Activated CD4-positive, alpha-beta T cell treated with anti-CD3 and anti-CD28 coated beads, Interleukin-2, amount 10 ng/mL, durations not matched to agents 24 days and 14 days (primary cell): ENCODE results near the gene LRRK1. TPM values are rescaled to one million over a fixed set of nuclear protein-coding genes. Genes with fewer than 3 reads are reported as not detected.

Experiments
- DNase-seq: peaks from one replicate; pipeline ENCODE4 v3.0.0; 2022
- H3K27ac Mint-ChIP-seq: one replicate; pipeline ENCODE4 v1.8.0; 2022; ENCODE audit warnings: mild to moderate bottlenecking, mixed read lengths
- H3K27me3 Mint-ChIP-seq: one replicate; pipeline ENCODE4 v1.8.0; 2022; ENCODE audit warnings: mixed read lengths
- H3K36me3 Mint-ChIP-seq: one replicate; pipeline ENCODE4 v1.8.0; 2022; ENCODE audit warnings: low read depth, mild to moderate bottlenecking, mixed read lengths
- H3K4me1 Mint-ChIP-seq: one replicate; pipeline ENCODE4 v1.8.0; 2021; ENCODE audit warnings: mixed read lengths
- H3K4me3 Mint-ChIP-seq: one replicate; pipeline ENCODE4 v1.8.0; 2022; ENCODE audit warnings: mild to moderate bottlenecking, moderate library complexity, mixed read lengths
- H3K9me3 Mint-ChIP-seq: one replicate; pipeline ENCODE4 v1.8.0; 2021; ENCODE audit warnings: mixed read lengths
- intact Hi-C: fragments of 100-400 bp; cut with micrococcal nuclease; formaldehyde crosslinking; loops from one replicate; pipeline ENCODE4 v1.15.1; 2023
- total RNA-seq: library from RNA; stranded (reverse); gene quantifications from 2 replicates; pipeline ENCODE4 v1.2.3, GENCODE V29; 2022

LRRK1 gene, protein sequence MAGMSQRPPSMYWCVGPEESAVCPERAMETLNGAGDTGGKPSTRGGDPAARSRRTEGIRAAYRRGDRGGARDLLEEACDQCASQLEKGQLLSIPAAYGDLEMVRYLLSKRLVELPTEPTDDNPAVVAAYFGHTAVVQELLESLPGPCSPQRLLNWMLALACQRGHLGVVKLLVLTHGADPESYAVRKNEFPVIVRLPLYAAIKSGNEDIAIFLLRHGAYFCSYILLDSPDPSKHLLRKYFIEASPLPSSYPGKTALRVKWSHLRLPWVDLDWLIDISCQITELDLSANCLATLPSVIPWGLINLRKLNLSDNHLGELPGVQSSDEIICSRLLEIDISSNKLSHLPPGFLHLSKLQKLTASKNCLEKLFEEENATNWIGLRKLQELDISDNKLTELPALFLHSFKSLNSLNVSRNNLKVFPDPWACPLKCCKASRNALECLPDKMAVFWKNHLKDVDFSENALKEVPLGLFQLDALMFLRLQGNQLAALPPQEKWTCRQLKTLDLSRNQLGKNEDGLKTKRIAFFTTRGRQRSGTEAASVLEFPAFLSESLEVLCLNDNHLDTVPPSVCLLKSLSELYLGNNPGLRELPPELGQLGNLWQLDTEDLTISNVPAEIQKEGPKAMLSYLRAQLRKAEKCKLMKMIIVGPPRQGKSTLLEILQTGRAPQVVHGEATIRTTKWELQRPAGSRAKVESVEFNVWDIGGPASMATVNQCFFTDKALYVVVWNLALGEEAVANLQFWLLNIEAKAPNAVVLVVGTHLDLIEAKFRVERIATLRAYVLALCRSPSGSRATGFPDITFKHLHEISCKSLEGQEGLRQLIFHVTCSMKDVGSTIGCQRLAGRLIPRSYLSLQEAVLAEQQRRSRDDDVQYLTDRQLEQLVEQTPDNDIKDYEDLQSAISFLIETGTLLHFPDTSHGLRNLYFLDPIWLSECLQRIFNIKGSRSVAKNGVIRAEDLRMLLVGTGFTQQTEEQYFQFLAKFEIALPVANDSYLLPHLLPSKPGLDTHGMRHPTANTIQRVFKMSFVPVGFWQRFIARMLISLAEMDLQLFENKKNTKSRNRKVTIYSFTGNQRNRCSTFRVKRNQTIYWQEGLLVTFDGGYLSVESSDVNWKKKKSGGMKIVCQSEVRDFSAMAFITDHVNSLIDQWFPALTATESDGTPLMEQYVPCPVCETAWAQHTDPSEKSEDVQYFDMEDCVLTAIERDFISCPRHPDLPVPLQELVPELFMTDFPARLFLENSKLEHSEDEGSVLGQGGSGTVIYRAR (N-terminal part only)
- total RNA-seq = 1.3 and 2.1 TPM in 2 replicates

- Mint-ChIP-seq H3K4me3 (peak within 1 kb of the TSS; percentile 77), H3K4me1 (peaks cover 20% of the 10 kb centered on the region), H3K36me3 (no peaks in the 10 kb centered on the region), H3K27ac (peak within 1 kb of the TSS; percentile 39), H3K9me3 (no peaks in the 10 kb centered on the region), H3K27me3 (peaks cover 66% of the 10 kb centered on the region)
- intact Hi-C loops = loop anchor here (1.0 to 5.0 kb wide), 3 partner anchors 88 to 338 kb away; no protein-coding TSS in a partner anchor
- DNase-seq = peak; percentile 74
Observed at GRCh38 chr15:100918690-100919480, at the start of gene LRRK1. Gene LRRK1, plus strand, starts transcription at chr15:100919357. Its CDS starts 5,276 bp downstream, at chr15:100924633.

DNA sequence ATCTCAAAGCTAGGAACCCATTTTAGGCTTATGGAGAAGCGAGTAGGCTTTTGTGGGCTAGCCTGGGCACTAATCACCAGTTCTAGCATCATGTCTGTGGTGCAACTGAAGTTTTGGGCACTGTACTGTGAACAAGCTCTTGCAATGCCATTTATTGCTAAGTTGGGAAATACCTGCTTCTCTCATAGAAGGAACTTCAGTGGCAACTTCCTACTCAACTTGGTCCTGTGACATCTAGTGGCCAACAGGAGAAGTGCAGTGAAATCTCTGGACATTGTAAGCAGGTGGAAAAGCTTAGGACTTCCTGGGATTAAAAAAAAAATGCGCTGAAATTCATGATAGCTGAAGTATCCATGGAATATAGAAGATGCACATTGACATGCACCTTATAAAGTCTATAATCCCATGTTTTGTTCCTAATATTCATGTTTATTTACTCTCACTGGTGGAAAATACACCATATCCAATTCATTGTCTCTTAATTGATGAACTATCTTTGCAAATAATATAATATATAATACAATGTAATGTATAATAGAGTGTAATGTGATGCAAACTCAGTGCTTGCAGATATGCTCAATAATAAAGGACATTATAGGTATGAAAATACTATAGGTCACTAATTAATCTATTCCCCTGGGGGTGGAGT lies 46.0 kb upstream of the LRRK1 start:
- H3K27ac Mint-ChIP-seq = no peak overlapping the region
- H3K9me3 Mint-ChIP-seq = peaks cover 4% of the 10 kb centered on the region
- H3K27me3 Mint-ChIP-seq = peaks cover 31% of the 10 kb centered on the region
- H3K36me3 Mint-ChIP-seq = no peaks in the 10 kb centered on the region
- peak; percentile 86 for DNase-seq
- intact Hi-C loops = loop anchor here (1.0 to 5.0 kb wide), 2 partner anchors 245 to 531 kb away; partner anchors contain the start of gene ADAMTS17
- H3K4me3 Mint-ChIP-seq = no peak overlapping the region
- no peaks in the 10 kb centered on the region for H3K4me1 Mint-ChIP-seq

DNA sequence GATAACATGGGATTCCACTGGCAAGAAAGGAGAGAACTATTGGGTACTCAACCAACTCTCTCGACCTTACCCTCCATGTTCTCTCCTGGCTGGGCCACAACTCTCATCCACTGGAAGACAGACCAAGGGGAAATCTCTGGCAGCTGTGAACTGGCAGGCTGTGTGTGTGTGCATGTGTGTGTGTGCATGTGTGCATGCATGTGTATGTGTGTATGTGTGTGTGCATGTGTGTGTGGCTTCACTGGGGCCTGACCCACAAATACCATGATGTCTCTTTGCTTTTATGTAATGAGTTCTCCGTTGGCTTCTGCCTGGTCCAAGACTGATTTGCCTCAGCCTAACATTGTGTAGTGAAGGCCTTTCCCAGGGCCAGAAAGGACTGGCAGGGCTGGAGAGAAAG lies 43.7 kb upstream of the LRRK1 start:
- Mint-ChIP-seq H3K9me3 (no peaks in the 10 kb centered on the region), H3K36me3 (no peaks in the 10 kb centered on the region), H3K4me1 (peaks cover 2% of the 10 kb centered on the region), H3K4me3 (no peak overlapping the region), H3K27me3 (peaks cover 42% of the 10 kb centered on the region), H3K27ac (no peak overlapping the region)
- DNase-seq = no peak
- intact Hi-C loops = no loop called here

DNA sequence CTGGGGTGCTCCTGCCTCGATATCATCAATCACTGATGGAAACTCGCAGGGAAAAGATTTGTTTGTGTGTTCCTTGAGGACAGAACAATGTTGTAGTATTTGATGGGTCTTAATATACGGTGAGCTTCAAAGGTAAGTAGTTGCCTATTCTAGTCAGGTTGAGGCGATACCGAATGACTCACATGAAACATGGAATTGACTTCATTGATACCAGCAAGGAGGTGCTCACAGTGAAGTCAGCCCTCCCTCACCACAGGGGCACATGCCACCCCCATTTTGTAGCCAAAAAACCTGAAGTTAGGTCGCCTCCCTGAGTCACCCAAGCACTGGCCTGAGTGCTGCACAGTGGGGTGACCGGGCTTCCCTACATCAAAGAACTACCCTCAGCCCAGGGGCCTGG lies 43.2 kb upstream of the LRRK1 start:
- peaks cover 47% of the 10 kb centered on the region for H3K27me3 Mint-ChIP-seq
- H3K36me3 Mint-ChIP-seq = no peaks in the 10 kb centered on the region
- no peak for DNase-seq
- no peak overlapping the region for H3K27ac Mint-ChIP-seq
- no peaks in the 10 kb centered on the region for H3K9me3 Mint-ChIP-seq
- no peak overlapping the region for H3K4me3 Mint-ChIP-seq
- intact Hi-C loops = no loop called here
- peaks cover 4% of the 10 kb centered on the region for H3K4me1 Mint-ChIP-seq

GRCh38 chr15:100877551-100877950 lies 41.6 kb upstream of the LRRK1 start:
- Mint-ChIP-seq H3K9me3 (no peaks in the 10 kb centered on the region), H3K27me3 (peaks cover 59% of the 10 kb centered on the region), H3K4me1 (peaks cover 4% of the 10 kb centered on the region), H3K27ac (no peak overlapping the region), H3K36me3 (no peaks in the 10 kb centered on the region), H3K4me3 (no peak overlapping the region)
- no peak for DNase-seq
- intact Hi-C loops = no loop called here

DNA sequence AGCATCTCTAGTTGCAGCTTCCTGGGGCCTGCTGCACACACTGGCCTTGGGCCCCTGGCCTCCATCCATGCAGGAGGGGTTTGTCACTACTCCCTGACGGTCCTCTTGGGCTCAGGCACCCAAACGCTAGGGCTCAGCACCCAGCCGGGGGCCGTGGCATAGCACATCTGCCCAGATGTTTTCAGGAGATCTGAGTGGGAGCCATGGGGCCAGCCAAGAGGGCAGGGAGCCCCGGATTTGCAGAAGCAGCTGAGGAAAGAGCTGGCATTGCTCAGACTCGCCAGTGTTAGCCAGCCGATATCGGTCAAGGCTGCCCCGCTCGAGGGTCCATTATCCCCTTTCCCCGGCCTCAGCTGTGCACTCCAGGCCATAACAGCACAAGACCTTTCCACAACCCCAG lies 41.0 kb upstream of the LRRK1 start:
- no peak overlapping the region for H3K27ac Mint-ChIP-seq
- peaks cover 63% of the 10 kb centered on the region for H3K27me3 Mint-ChIP-seq
- no peaks in the 10 kb centered on the region for H3K36me3 Mint-ChIP-seq
- DNase-seq = no peak
- H3K9me3 Mint-ChIP-seq = no peaks in the 10 kb centered on the region
- peaks cover 4% of the 10 kb centered on the region for H3K4me1 Mint-ChIP-seq
- H3K4me3 Mint-ChIP-seq = no peak overlapping the region
- intact Hi-C loops = no loop called here

- Mint-ChIP-seq H3K27me3 (peaks cover 67% of the 10 kb centered on the region), H3K4me3 (peak overlapping the region; percentile 73), H3K36me3 (no peaks in the 10 kb centered on the region), H3K4me1 (peaks cover 4% of the 10 kb centered on the region), H3K9me3 (no peaks in the 10 kb centered on the region), H3K27ac (no peak overlapping the region)
- no peak for DNase-seq
- intact Hi-C loops = no loop called here
Observed at GRCh38 chr15:100878648-100879047, 40.5 kb upstream of the LRRK1 start.

DNA sequence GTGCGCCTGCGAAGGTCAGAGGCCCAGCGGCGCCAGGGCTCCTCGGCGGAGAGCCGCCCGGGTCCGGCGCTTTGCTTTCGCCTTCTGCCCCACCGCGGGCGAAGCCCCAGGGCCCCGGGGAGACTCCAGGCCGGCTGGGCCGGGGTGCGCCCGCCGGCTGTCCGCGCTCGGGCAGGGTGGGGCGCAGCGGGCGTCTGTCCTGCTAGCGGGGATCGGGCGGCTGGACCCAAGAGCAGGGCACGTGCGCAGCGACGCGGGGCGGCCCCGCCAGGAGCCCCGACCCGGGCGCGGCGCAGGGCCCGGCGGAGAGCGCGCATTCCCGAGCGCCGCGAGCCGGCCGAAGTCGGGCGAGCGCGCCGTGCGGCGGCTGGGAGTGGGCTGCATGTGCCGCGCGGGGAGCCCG lies 40.1 kb upstream of the LRRK1 start:
- Mint-ChIP-seq H3K9me3 (no peaks in the 10 kb centered on the region), H3K27ac (no peak overlapping the region), H3K4me3 (no peak overlapping the region), H3K36me3 (no peaks in the 10 kb centered on the region), H3K4me1 (peaks cover 4% of the 10 kb centered on the region), H3K27me3 (peaks cover 70% of the 10 kb centered on the region)
- no peak for DNase-seq
- intact Hi-C loops = no loop called here

DNA sequence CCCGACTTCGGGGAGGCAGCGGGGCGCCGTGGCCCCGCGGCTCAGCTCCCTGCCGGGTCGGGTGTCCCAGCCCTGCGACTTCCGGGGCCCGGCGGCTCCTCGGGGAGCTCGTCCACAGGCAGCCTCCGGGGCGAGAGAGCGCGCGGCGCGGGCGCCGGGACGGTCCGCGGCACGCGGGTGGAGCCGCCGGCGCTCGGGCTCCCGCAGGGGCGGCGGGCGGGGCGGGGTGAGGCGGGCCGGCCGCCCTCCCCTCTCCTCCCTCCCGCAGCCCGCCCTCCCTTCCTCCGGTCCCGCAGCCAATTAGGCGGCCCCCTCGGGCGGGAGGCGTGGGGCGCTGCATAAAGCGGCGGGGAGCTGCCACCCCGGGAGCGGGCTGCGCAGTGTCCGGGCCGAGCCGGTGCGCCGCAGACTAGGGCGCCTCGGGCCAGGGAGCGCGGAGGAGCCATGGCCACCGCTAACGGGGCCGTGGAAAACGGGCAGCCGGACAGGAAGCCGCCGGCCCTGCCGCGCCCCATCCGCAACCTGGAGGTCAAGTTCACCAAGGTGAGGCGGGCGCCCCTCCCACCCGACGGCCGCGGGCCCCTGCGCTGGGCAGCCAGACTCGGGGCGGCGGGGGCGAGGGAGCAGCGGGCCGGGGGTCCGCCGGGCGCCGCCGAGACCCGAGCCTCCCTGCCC lies 39.6 kb upstream of the LRRK1 start, which contains the start of gene ALDH1A3:
TSS of gene ALDH1A3 (plus strand) at position 368 of the 675 bp plus-strand sequence. CDS start at position 445, 77 bp downstream.
- peak; percentile 68 for DNase-seq
- Mint-ChIP-seq H3K9me3 (no peaks in the 10 kb centered on the region), H3K27ac (no peak within 1 kb of the TSS), H3K36me3 (no peaks in the 10 kb centered on the region), H3K4me1 (peaks cover 4% of the 10 kb centered on the region), H3K4me3 (peak within 1 kb of the TSS; percentile 73), H3K27me3 (peaks cover 73% of the 10 kb centered on the region)
- intact Hi-C loops = no loop called here

- intact Hi-C loops = no loop called here
- DNase-seq = no peak
- no peak overlapping the region for H3K27ac Mint-ChIP-seq
- peaks cover 4% of the 10 kb centered on the region for H3K4me1 Mint-ChIP-seq
- H3K27me3 Mint-ChIP-seq = peaks cover 74% of the 10 kb centered on the region
- peak overlapping the region; percentile 48 for H3K4me3 Mint-ChIP-seq
- H3K9me3 Mint-ChIP-seq = no peaks in the 10 kb centered on the region
- H3K36me3 Mint-ChIP-seq = no peaks in the 10 kb centered on the region
Observed at GRCh38 chr15:100880139-100880896, 38.8 kb upstream of the LRRK1 start.

DNA sequence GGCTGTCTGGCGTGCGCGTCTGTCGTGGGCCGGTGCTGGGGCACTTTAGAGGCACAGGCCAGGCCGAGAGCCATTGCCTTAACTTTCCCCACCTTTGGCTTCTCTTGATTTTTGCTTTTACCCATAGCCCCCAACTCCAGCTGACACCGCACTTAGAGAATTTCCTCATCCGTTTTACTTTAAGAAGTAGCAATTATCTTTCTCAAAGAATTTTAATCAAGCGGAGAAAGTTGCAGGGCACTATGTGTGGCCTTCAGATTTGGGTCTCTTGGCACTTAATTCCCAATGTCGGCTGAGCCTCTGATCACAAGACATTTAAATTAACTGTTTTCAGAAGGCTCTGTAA lies 38.3 kb upstream of the LRRK1 start:
- Mint-ChIP-seq H3K27me3 (peaks cover 76% of the 10 kb centered on the region), H3K4me1 (peaks cover 4% of the 10 kb centered on the region), H3K36me3 (no peaks in the 10 kb centered on the region), H3K27ac (no peak overlapping the region), H3K9me3 (no peaks in the 10 kb centered on the region), H3K4me3 (peak overlapping the region; percentile 48)
- DNase-seq = no peak
- intact Hi-C loops = no loop called here
